HG02610 (cell line): ENCODE measurements around the gene UNKL.
"Not testable (repeated sequence)": the region's sequence is repeated elsewhere in the genome, so short reads cannot be mapped to it uniquely, and the experiment has no call there.

Experiments
- ATAC-seq: cut with Tn5 transposase; IDR thresholded peaks from one replicate; pipeline ENCODE4 v1.9.1; 2021; ENCODE audit warnings: mild to moderate bottlenecking, moderate library complexity; ENCODE audit not compliant: unreplicated experiment

UNKL gene

DNA sequence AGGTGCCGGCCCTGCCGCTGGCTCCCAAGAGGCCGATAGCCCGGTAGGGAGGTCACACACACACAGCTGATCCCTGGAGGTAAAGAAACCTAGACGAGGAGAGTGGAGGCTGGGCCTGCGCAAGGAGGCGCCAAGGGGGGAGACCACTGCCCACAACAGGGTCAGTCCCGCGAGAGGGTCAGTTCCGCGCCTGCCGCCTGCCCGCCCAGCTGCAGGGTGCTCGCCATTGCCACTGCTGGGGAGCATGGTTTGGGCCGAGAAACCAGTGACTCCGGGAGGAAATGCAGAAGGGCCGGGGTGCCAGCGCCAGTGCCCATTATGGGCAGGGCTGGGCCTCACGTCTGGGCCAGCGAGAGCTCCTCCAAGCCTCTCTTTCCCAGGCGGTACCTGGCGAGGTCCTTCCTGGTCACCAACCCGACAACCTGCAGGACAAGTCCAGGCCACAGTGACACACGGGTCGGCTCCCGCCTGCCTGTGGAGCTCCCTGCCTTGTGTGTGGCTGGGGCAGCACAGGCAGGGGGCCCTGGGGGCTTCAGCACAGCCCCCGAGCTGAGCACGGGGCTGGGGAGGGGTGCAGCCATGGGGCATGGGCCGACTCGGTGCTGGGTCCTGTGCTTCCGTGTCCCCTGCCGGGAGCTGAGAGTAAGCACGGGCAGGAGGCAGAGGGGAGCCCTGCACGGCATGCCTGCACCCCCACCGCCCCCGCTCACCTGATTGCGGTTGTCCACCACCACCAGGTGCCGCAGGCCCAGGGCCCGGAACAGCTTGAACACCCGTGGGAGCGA, 32.0 kb upstream of the UNKL start:
- no peak for ATAC-seq

DNA sequence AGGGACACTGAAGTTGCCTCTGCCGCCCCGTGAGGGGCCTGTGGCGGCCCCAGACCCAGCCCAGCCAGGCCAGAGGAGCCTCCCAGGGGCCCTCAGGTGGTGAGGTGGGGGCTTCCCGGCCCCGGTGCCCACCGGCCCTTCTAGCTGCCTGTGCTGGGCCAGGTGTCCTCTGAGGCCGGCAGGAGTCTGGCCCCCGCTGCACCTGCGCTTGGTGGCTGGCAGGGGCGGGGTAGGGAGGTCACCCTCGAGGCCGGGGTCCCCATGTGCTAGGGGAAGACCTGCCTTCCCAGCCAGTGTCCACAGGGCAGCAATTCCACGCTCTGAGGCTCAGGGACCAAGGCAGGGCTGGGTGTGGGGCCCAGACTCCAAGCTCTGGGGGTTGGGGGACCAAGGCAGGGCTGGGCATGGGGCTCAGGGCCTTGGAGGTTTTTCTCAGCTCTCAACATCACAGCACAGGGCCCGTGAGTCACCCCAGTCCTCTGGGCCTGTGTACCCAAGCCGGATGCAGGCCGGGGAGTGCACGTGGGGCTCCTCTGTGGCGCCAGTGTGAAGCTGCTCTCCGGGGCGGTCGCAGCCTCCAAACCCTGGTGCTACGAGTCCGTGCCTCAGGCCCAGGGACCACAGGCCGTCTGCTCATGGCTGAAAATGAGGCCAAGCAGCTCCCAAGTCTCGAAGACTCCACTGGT, 31.2 kb upstream of the UNKL start:
- ATAC-seq: no peak

DNA sequence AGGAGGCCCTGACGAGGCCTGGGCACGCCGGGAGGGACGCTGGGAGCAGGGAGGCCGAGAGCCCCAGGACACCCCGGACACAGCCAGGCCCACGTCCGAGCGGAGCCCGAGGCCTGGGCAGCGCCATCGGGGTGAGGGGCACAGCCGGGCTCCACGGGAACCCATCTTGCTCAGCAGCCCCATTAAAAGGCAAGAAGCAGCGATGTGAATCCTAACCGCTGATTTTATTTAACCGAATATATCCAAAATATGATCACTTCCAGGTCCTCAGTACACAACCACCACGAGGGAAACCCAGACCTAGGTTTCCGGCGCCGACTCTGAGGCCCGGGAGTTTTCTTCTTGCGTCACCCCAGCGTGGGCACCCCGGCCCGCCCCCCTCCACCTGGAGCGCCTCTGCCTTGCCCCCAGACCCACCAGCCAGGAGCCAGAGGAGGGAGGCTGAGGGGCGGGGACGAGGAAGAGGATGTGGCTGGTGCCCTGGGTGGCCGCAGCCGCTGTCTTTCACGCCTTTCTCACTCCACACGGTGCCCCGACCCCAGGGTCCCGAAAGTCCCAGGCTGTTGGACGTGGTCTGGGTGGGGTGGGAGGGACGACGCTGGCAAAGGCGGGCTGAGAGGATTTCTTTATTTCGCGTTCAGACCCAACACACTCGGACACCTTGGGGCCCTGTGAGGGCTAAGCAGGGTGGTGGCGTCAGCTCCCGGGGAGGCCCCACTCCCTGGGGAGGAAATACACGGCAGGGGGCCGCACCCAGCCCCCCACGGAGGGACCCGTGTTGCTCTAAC, 30.4 kb upstream of the UNKL start:
- no peak for ATAC-seq

DNA sequence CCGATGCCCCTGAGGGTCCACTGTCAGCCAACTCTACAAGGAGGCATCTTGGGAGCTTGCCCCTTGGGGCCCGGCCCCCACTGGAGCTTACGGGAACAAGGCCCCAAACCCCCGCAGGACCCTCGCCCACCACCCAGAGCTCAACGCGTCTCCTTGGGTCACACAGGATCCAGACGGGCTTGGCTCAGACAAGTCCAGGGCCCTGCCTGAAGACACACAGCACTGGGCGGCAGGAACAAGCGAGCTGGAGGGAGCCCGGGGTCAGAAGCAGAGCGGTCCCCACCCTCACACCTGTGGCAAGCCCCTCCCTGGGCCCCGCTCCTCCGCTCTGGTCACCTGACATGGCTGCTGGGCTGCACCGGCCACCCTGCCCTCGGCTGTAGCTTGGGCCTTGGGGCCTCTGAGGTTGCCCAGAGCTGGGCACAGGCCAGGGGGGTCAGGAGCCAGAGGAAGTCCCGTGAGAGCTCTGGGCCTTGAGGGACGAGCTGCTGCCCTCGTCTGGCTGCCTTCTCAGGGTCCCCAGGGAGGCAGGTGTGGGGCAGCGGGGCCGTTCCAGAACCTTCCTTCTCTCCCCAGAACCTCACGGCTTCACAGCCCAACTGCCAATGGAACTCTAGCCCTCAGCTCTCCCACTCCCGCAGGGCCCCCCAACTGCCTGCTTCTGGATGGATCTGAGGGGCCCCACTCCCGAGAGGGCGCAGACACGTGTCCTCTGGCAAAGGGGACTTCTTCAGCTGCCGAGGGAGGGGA, 29.7 kb upstream of the UNKL start, which contains the start of gene CCDC154:
Gene CCDC154 (minus strand): TSS at position 577 of the 750 bp plus-strand sequence. CDS start 234 bp downstream, at position 343.
- no peak for ATAC-seq

DNA sequence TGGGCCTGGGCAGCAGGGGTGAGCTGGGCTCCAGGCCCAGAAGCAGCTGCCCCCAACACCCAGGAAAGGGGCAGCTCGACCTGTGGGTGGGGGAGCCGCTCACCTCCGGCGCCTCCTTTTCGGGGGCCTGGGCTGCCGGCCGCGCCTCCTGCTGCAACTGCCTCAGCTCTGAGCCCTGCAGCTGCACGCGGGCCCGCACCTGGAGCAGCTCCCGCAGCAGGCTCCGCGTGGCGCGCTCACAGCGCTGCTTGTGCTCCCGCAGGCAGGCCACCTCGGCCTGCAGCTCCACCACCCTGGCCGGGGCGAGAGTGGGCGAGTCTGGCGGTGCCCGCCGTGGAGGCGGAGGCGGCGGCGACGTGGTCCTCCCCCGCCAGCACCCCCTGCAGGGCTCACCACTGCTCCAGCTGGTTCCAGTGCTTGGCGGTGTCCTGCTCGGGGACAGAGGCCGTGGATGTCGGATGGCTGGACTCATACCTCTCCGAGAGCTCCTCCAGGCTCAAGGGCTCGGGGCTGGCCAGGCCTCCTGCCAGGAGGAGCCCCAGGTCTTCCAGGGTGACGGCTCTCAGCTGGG, 29.0 kb upstream of the UNKL start:
- ATAC-seq: no peak

DNA sequence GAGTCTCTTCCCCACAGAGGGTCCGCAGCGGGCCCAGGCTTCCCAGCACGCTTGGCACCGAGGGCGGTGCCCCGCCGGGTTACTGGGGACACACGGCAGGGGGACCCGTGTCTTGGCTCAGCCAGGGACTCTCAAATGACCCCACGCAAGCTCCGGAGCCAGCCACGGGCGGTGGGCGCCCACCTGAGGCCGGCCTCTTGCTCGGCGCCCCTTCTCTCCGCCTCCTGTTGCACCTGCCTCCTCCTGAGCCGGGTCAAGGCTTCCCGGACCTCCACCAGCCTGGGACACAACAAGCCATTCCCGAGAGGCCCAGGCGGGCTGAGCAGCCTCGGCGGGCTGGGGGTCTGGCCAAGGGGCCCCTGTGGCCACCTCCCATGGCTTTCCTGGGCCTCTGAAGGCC, 28.2 kb upstream of the UNKL start:
- ATAC-seq: no peak

DNA sequence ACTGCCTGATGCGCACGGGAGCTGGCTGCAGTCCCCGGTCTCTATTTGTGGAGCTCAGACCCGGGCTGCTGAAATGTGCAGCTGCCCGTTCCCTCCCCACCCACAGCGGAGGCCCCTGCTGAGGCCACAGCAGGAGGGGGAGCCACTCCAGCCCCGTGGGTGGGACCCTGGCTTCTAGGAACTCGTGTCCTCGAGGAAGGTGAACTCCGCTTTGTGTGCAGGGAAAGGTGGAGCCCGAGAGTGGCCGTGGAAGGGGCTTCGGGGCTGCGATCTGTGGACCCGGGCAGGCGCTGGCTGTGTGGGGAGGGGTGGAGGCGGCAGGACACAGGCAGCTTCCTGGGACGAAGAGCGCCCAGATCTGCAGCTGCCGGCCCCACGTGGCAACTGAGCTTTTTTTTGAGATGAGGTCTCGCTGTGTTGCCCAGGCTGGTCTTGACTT, 26.9 kb upstream of the UNKL start:
- ATAC-seq: no peak

DNA sequence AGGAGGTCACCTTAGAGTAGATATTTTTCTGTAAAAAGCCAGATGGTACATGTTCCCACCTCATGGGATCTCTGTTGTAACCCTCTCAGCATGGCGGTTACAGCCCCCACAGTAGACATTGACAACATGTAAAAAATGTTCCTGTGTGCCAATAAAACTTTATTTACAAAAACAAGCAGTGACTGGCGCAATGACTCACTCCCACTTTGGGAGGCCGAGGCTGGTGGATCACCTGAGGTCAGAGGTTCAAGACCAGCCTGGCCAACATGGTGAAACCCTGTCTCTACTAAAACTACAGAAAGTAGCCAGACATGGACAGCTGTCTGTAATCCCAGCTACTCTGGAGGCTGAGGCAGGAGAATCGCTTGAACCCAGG, 25.2 kb upstream of the UNKL start:
- ATAC-seq: not testable (repeated sequence)

DNA sequence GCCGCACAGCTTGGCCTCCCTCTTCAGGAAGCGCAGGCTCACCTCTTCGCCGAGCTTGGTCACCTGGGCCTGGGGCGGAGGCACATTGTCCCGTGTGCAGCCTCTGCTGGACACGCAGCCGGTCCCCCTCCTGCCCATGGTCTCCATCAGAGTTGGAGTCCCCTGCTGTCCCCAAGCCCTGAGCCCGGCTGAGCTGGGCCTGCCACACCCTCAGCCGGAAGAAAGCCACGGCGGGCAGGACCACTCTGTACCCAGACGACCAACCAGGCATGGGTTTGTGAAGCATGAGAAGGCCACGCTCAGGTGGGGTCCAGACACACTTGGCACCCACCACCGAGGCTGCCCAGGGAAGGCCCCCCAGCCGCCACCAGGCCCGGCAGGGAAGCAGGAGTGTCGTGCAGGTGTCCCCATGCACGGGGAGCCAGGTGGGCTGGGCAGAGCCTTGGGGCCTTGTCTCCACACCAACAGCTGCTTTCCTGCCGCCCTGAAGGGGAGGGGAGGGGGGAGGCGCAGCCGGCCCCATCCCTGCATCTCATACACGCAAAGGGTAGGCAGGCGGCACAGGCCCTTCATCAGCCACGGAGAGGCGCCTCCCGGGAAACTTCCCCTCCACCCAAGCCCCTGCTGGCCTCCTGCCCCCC, 24.7 kb upstream of the UNKL start:
- no peak for ATAC-seq

DNA sequence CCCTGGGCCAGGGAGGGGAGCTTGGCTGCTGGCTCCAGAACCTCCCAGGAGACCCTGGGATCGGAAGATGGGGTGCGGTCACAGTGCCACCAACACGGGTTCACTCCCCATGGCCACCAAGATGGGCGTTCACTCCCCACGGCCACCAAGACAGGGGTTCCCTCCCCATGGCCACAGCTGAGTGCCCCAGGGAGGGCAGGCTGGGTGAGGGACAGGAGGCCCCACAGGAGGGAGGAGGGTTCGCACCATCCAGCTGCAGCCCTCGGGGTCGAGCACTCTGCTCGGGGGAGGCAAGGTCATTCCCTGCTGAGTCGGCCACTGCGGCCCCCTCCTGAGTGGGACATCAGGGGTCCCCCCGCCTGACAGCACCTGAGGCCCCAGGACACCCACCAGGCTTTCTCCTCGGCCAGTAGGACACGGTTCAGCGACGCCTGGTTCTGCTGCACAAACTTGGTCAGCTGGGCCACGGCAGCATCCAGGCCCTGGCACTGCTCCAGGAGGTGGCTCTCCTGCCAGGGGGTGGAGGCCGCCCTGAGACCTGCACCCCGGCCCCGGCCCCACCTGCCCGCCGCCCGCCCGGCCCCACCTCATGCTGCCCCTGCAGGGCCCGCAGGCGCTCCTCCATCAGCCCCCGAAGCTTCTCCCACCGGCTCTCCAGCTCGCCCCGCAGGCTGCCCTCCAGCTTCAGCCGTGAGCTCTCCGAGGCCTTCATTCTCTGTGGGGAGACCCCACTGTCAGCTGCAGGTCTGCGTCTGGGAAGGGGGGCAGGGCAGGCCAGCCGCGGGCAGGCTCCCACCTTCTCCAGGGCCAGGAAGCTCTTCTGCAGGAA, 23.9 kb upstream of the UNKL start:
- ATAC-seq: no peak

DNA sequence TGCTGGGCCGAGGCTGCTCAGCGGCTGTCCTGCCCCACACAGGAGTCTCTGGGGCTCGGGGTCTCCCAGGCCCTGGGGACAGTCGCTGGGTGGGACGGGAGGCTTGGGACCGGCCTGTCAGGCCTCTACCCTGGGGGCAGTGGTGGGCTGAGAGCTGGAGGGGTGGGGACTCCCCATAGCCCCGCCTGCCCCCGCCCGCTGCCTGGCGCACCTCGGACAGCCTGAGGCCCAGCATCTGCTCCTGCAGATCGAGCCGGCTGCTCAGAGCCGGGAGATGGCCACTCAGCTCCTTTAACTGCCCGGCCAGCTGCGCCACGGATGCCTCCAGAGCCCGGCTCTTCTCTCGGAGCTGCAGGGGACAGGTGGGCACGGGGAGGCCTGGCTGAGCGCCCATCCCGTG, 23.1 kb upstream of the UNKL start:
- no peak for ATAC-seq

DNA sequence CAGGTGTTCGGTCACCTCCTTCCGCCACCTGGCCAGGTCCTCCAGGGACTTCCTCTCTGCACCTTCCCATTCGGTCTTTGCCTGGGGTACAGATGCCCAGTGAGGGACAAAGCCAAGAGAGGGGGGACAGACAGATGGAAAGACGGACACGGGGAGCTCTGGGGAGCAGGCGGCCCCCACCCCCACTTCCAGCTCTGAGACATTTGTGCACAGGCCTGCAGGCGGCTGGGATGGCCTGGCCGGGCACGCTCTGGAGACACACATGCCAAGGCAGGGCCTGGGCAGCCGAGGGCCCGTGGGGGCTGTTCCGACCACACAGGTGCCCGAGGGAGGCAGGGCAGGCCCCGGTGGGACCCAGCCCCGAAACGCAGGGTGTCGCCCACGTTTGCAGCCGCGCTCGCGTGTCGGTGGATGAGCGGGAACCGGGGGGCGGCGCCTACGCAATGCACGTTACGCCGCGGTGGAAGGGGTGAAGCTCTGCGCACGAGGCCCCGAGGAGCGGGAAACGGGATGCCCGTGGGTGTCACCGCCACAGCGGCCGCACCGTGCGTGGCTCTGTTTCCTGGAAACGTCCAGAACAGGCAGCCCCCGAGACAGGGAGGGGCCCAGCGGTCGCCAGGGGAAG, 22.3 kb upstream of the UNKL start:
- no peak for ATAC-seq

DNA sequence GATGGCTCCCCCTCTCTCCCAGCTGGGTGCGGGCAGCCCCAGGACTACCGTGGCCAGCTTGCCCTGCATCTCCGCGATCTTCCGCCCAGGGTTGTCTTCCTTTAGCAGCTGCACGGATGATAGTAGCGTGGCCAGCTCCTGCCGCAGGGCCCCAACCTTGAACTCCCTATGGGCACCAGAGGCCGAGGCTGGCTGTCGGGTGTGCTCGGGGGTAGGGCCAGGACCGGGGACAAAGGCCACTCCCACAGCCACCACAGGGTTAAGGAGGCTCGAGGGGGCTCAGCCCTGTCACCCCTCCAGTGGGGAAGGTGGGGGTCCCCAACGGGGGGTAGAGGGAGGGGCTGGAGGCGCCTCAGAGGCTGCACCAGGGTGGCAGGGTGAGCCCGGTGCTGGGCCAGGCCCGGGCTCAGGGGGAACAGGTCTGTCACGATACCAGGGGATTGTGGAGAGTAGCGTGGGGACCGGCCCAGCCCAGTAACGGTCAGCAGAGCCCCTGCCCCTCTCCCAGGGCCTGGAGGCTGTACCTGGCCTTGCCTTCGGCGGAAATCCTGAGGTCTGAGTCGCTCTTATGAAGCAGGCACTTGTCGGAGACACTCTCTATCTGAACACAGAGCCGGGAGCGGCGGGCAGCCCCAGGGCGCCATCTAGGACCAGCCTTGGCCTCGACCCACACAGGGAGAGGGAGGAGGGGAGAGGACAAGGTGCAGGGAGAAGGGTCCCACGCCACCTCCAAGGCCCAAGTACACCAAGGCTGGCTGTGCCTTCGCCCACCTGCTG, 21.6 kb upstream of the UNKL start:
- ATAC-seq: no peak

DNA sequence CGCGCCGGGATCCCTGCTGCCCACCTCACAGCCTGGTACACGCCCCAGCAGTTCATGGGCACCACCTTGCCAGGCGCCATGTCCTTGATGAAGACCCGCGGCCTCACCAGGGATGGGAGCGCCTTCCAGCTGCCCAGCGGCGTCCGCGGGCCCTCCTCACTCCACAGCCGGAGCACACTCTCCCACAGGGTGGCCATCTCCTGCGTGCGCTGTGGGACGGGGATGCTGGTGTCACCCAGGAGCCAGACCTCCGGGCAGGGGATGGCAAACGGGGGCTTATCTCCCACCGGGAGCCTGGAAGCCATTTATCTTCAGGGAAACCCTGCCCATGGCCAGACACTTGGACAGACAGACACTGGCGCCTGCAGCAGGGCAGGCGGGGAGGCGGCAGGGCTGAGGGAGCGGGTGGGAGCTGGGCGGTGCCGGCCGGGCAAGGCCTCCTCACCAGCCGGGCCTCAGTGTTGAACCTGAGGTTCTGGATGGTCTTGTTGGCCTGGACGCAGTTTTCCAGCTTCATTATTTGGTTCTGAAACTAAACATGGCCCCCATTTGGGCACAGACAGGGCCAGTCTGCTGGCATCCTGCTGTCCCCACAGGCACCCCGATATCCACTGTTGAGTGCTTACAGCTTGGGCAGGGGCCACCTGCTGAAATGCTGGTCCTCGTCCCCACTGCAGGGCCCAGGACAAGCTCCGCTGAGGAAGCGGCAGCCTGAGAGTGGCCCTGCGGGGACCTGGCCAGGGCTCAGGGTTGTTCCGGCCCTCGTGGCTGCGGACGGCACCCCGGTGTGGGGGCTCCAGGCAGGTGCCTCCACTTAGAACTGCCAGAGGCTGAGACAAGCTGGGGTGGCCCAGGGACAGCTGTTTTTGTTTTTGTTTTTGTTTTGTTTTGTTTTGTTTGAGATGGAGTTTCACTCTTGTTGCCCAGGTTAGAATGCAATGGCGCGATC, 20.4 kb upstream of the UNKL start:
- no peak for ATAC-seq

DNA sequence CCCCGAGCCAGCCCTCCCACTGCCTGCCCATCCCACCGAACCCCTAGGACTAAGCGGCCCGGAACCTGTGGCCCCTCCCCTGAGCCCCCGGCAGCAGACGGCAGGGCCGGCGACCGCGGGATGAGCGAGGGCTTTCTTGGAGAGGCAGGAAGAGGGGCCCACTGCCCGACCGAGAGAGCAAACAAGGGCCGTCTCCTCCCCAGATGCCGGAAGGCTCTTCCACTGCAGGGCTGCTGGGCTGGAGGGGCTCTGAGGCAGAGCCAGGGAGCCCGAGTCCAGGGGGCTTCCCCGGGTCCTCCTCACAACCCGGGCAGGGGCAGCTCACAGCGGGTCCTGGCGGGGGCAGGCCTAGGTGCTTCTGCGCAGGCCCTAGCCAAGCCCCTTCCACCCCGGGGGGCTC, 19.3 kb upstream of the UNKL start:
- ATAC-seq: no peak

DNA sequence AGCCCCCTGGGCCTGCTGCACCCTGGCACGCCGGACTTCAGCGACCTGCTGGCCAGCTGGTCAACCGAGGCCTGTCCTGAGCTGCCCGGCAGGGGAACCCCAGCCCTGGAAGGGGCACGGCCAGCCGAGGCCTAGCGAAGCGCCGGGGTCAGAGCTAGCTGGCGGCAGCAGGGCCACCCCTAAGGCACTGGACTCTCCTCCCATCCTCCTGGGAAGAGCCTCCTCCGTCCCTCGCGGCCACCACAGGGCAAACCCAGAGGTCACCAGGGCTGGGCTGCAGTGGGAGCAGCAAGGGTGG, 18.7 kb upstream of the UNKL start:
- no peak for ATAC-seq
